NCI-H774 (cell line): ENCODE measurements around the gene P4HA2.

Source experiments
- DNase-seq: peaks from one replicate; lab custom pipeline; 2025; lab: John Stamatoyannopoulos, UW

P4HA2 gene

DNA sequence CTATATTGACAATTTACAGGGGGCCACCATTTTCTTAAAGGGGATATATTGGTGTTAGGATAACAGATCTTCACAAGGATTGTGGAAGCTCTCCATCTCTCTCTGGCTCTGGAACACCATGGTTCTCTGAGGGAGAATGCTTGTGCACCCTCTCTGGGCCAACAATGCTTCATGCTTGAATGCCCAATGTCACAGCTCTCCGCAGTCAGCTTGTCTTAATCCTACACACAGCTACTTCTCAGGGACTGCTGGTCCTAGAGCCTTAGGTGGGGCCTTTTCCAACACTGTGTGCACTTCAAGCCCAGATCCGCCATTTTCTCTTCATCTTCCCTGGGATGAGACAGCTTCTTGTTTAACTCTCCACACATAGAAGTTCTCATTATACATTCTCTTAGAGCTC lies 22.9 kb upstream of the P4HA2 start:
- DNase-seq = no peak

DNA sequence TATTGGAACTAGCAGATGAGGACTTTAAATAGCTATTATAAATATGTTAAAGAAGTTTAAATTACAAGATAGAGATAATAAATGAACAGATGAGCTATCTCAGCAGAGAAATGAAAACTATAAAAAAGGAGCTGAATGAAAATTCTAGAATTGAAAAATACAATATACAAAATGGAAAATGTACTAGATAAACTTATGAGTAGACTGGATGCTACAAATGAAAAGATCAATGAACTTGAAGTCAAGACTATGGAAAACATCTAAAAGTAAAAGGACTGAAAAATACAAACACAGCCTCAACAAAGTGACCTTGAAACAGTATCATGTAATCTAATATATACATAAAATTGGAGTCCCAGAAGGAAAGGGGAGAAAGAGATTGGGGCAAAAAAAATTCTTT lies 19.2 kb upstream of the P4HA2 start:
- no peak for DNase-seq

DNA sequence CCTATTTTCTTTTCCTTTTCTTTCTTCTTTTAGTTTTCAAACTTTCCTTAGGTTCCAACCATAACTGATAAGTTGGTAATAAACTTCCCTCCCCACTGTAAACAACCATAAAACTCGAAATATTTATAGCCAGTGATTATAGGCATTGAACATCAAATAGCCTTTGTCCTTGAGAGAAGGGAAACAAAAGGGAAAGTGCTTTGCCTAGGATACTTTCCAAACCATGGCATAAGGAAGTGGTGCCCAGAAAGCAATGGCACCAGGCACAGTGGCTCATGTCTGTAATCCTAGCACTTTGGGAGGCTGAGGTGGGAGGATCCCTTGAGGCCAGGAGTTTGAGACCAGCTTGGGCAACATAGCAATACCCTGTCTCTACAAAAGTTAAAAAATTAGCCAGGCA lies 17.9 kb upstream of the P4HA2 start:
- DNase-seq = no peak

DNA sequence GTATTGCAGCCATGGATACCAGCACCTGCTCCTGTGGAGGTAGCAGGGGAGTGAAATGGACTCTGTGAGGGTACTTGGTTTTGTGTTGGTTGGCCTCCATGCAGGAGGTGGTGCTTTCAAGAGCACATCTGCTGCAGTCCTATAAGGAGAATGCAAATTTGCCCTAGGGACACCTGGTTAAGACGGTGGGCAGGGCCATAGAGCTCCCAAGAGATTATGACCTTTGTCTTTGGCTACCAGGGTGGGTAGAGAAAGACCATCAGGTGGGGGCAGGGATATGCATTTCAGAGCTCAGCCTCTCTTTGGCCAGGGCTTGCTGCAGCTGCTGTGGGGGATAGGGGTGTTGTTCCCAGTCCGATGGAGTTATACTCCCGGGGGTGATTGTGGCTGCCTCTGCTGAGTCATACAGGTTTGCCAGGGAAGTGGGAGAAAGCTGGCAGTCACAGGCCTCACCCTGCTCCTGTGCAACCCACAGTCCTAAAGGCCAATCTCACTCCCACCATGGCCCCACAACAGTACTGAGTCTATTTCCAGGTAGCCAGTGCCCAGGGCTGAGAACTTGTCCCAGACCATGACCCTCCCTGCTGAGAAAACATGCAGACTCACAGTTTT lies 15.8 kb upstream of the P4HA2 start:
- DNase-seq = no peak

DNA sequence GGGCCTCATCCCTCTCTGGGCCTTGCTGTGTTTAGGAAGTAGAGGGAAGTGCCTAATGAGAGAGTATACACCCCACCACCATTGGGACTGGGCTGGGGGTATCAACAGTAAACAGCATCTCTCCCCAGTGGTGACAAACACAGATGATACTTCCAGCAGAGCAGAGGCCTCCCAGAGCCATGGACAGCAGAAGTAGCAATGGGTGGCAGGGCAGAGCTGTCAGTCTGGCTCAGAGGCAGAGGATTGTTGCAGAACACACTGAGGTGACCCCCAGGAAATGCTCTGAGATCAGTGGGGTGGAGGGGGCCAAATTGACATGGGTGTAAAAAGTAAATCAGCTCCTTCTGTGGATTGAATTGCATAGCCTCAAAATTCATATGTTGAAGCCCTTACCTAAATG lies 12.1 kb upstream of the P4HA2 start:
- DNase-seq = no peak

DNA sequence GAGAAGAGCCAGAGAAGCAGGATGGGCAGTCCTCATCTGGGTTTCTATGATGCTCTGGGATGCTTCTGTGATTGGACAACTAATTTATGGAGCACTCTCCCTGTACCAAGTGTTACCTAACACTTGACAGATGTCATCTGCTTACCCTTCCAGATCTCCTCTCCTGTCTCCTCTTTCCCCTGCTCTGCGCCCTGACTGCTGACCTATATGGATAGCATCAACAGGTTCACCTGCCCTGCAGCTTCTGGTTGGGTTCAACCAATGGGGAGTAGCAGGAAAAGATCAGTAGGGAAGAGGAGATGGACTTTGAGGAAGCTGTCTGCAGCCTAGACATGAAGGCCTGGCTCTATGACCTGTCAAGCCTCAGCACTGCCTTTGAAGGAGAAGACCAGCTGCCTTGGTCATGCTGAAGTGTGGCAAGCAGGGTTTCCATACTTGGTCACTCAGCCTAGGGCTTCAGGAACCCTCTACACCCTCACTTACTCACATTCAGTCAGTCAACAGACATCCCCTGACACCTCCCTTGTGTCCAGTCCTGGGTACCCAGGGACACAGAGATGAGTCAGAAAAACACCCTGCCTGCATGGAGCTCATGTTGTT lies 11.3 kb upstream of the P4HA2 start:
- no peak for DNase-seq

DNA sequence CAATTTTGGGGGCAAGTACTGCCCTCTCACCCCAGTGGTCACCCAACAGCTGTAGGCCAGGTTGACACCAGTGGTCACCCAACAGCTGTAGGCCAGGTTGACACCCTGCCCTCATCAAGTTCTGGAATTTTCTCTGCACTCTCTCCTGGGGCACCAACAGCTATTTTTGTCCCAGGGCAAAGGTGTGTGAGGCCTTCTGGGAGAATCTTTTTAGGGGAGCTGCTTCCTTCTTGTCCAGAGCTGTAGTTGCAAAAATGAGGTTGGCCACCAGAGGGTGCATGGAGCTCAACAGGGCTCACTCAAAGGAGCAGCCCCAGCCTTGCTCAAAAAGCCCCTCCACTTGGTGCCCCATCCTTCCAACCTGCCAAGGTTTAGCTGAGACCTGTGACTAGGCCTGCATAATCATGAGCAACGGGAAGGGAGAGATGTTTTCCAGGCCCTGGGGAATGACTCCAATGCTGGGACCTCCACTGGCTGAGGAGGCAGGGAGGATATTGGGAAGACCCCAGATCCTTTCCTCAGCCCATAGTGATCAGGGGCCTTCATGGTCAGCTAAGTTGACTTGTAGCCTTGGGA lies 10.6 kb upstream of the P4HA2 start:
- DNase-seq = peak; percentile 6

DNA sequence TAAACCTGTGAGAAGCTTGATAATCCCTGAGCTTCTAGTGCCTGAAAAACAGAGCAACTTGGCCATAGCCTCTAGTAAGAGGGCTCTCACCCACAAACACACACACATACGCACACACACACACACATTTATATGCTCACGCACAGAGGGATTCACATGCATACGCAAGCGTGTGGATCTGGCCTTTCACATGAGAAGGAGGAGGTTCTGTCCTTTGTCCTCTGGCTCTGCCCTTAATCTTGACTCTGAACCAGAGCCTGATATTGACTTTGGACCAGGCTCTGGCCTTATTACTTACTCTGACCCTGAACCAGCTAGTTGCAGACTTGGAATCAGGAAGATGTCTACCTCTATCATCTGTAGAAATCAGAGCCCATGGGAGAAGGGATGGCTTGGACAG lies 10.0 kb upstream of the P4HA2 start:
- DNase-seq = no peak

DNA sequence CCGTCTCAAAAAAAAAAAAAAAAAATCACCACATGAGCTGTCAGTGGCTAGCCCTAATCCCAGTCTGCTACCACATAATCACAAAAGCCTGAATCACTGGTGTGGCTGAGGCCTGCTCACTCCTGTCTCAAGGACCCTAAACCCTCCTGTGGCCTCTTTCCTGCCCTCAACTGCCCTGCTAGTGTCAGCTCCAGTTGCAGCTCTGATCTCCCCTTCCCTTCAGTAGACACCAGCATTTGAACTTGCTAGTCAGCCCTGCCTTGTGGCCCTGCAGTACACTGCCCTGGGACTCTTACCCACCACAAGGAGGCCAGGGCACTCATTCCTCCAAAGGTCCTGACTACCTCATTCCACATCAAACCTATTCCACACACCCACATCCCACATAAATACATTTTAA lies 9.5 kb upstream of the P4HA2 start:
- no peak for DNase-seq

DNA sequence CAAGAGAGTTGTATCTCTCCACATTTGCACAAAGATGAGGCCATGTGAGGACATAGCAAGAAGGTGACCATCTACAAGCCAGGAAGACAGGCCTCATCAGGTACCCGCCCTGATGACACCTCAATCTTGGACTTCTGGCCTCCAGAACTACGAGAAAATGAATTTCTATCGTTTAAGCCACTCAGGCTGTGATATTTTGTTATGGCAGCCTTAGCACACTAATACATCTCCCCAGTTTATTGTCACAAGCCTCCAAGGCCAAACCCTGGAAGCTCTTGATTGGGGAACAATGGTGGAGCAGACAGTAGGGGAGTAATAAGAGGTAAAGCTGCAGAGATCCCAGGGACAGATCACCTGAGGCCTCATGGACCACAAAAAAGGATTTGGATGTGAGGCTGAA lies 7.7 kb upstream of the P4HA2 start:
- DNase-seq = no peak

DNA sequence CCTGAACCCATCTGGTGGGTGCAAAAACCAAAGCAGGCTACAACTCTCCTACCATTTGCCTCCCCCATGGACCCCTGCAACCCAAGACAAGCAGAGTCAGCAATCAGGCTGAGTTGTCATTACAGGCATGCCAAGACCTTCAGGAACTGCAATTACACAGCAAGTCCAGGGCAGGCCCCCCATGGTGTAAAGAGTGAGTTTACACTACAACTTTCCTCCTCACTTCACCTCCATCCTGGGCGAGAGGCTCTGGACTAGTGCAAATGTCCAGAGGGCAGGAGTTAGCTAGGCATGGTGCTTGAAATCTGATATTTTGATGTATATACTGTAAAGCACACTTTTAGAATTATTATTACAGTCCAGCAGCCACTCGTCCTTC lies 7.0 kb upstream of the P4HA2 start:
- no peak for DNase-seq

DNA sequence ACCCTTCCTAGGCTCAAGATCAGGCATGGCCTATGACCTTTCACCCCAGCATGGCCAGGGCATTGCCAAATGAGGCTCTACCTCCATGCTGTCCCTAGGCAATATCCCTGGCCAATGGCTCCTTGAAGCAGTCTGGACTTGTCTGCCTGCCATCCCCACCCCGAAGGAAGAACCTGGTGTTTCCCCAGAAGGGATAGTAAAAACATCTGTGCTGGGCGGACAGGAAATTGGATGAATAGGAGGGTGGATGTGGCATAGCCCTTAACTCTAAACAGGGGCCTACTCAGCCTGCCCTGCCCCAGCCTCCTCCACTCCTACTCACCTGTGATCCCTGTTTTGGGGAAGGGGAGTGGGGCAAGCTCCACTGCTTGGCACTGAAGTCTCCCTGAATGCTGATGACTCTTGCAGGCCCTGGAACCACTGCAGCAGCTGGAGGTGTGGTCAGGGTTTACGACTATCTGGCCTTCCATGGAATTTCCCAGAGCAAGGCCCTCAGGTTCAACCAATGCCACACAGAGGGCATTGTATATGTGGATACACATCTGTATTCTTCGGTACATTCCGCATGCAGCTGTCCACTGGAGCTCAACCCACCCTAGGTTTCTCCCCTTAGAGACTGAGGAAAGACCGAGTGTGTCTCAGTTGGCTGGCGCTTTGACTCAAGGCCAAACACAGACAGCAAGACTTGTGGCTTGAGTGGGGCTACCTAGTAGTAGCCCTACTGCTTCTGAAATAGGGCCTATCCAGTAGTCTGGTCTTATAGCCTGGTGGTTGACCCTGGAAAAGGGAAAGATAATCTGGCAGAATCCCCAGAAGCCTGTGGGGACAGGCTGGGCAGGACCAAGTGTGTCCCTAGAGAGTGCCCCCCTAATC lies 6.4 kb upstream of the P4HA2 start:
- DNase-seq = no peak

DNA sequence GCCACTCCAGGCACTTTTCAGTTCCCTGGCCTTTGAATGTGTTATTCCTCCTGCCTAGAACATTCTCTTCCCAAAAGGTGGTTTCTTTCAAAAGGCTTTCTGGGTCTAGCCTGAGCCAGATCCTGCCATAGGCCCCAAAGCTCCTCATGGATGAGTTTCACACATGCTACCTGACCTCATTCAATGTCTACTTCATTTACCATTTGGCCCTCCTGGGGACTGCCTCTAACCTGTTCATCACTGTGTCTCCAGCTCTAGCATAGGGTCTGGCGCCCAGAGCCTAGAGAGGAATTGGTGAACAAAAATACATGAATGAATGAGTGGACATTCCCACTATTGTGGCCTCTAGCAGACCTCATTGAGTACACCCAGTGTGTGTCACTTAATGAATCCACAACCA lies 5.4 kb upstream of the P4HA2 start:
- no peak for DNase-seq

DNA sequence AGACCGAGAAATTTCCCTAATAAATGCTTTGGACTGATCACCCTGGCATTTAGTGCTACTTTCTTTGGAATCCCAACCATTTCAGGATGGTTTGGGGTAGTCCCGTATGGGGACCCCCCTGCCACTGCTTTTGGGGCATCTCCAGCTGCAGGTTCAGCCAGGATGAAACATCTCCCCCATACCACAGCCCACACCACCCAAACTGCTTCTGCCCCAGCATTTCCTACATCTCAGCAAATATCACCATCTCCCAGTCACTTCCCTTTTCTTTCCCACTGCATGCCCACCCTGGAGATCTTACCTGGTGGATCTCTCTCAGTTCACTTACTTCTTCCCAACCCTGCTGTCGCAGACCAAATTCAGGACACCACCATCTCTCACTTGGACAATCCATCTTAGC lies 4.8 kb upstream of the P4HA2 start:
- DNase-seq = no peak

DNA sequence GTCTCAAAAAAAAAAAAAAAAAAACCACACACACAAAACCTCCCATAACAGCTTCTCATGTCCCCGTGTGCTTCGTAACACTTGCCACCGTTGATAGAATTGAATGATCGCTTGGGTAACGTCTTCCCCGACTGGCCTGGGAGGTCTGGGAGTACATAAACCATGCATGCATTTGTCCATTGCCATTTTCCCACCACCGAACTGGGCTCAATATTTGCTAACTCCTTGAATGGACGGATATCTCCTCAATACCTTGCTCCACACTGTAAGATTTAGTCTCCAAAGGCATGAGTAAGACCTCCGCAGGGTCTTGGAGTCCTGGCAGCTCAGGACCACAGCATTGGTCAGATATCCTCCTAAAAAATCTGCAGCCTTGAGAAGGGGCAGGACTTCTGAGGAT lies 3.2 kb upstream of the P4HA2 start:
- no peak for DNase-seq

DNA sequence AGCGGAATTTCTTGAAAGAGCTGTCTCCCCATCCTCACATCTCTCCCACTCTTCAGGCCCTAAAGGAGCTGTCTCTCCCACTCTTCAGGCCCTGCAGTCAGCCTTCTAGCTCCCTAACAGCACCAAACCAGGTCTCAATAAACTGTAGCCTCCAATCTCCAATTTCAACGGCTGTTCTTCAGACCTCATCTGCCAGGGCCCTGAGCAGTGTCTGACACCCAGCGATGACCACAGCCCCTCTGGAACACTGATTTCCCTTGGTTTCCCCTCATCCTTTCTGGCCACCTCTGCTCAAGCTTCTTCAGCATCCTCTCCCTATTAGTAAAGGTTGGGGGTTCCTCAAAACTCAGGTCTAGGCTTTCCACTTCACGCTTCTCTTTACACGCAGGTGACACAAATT lies 1.6 kb upstream of the P4HA2 start:
- no peak for DNase-seq

DNA sequence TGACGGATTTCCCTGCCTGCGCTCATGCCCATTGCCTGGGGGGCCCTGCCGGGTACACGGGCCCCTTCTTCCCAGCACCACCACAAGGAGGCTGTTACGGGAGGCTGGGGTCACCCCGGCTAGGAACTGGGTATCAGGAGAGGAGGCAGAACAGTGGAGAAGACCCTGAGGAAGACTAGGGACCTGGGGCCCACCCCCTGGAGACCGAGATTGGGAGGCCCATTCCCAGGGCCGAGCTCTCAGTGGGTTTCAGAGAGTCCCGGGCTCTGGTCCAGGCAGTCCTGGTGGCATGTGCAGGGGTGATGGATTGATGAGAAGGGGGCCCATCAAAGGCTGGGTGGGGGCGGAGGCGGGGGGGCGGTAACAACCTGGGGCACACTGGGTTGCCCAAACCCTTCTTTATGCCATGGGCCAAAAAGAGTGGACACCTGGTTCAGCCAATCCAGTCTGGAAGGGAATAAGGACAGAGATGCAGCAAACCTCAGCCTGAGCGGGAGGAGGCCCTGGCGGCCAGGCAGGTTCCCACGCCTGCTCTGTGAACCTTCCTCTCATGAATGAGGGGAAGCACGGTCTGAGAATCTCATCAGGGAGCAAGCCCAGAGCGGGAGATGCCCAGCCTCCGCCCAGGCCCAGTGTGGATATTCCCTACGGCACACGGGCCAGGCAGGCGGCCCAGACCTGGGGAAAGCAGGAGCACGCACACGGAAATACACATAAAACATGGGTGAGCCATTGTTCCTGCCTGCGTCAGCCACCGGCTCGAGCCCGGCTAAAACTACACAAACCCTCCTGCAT lies 785 bp upstream of the P4HA2 start:
- no peak for DNase-seq

DNA sequence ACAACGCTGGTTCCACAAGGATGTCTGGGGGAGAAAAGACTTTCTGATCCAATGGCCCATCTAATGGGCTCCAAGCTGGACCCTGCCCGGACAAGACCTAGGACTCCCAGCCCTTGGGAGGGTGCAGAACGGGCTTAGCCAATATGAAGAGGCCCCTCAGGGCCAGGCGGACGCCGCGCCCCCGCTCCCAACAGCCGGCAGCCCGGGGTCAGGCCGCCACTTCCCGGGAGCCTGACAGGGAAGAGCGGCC lies 493 bp downstream of the P4HA2 start:
- no peak for DNase-seq

DNA sequence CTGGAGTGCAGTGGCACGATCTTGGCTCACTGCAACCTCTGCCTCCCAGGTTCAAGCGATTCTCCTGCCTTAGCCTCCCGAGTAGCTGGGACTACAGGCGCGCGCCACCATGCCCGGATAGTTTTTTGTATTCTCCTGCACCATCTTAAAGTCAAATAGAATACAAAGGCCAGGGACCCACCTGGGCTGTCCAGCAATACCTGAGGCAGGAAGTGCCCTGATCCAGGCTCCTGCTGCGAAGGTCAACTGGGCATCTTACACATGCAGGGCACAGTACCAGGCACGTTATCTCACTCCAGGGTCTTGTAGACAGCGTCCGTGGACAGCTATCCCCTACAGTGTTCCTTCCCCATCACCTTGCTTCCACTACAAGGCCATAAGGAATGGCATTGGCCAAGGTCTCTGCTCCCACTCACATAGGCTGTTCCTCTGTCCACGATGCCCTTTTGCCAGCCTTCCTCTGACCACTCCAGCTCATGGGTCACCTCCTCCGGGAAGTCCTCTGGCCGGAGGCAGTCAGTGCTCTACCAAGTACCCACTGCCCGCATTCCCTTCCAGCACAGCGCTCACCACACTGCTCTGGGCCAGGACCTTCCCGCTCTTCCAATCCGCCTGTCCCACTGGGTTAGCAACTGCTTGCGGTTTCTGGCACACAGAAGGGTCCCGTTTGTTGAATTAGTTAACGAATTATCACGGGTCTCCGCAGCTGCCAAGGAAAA lies 978 bp downstream of the P4HA2 start:
- no peak for DNase-seq

DNA sequence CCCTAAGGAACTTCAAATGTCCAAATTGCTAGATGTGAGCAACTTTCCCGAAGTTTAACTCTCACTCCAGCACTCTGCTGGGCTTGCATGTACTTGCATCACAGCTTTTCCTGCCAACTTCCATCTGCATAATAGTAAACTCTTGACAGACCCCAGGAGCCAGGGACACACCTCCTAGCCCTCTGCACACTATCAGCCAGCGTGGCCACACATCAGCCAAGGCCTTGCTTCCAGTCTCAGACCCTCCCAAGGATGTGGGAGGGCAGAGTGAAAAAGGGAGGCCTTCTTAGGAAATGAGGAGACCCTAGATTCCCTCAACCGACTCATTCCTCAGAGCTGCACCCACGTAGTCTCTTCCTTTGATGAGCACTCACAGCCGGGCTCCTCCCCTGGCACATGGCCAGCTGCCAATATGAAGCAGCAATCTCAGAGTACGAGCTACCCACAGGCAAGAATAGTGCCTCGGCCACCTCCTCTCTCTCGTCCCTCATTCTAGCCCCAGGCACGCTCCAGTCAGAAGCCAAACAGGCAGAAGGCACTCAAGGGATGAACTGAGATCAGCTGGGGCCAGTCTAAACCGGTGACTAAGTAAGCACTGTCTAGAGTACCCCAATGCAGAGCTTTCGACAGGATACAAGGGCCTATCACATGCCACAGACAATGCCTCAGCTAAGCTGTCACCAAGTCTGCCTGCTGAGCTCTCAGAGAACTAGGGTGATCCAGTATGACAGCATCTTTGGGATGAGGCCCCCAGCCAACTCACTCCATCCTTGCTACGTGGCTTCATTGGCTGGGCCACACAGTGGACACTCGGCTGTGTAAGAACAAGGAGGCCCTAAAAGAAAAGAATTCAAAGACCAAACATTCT lies 2.3 kb downstream of the P4HA2 start:
- no peak for DNase-seq

DNA sequence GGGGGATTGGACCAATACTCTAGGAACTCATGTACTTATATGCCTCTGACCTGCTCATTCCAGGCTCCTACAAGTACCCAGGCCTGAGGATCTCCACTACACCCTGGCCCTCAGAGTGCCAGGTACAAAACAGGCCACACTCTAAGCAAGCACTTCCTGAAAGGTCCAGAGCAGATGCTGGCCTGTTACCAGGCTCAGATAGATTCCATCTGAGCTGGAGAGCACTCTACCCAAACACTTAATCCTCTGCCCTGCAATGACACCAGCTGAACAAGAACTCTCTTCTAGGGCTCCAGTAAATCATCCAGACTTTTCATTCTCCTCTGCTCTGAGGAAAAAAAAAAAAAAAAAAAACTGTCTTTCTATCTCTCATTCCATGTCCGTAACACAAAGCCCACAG lies 2.9 kb downstream of the P4HA2 start:
- no peak for DNase-seq
